UCSD-AML1 (cell line): Measurements from ENCODE around the gene NOP56.

ENCODE experiments used
- DNase-seq: peaks from one replicate; lab custom pipeline; 2025; ENCODE audit not compliant: unreplicated experiment; lab: John Stamatoyannopoulos, UW

Gene NOP56

GRCh38 chr20:2640899-2641298 lies 11.5 kb upstream of the NOP56 start:
- no peak for DNase-seq

- DNase-seq, result no peak
Measured at GRCh38 chr20:2643708-2644107, 8.7 kb upstream of the NOP56 start.

GRCh38 chr20:2652724-2653555 lies 508 bp downstream of the NOP56 start:
- peak; percentile 72 for DNase-seq

GRCh38 chr20:2653556-2654383 lies 1.3 kb downstream of the NOP56 start:
- no peak for DNase-seq

- no peak for DNase-seq
Measured at GRCh38 chr20:2654384-2654822, 2.0 kb downstream of the NOP56 start.

GRCh38 chr20:2654831-2655230 lies 2.4 kb downstream of the NOP56 start:
- DNase-seq, result no peak

GRCh38 chr20:2655331-2656116 lies 3.1 kb downstream of the NOP56 start:
- no peak for DNase-seq

- DNase-seq, result no peak
Measured at GRCh38 chr20:2656471-2657117, 4.2 kb downstream of the NOP56 start.

- no peak for DNase-seq
Measured at GRCh38 chr20:2657241-2657640, 4.8 kb downstream of the NOP56 start.

- no peak for DNase-seq
Measured at GRCh38 chr20:2657674-2658073, 5.2 kb downstream of the NOP56 start.

- DNase-seq, result no peak
Measured at GRCh38 chr20:2658414-2659354, 6.3 kb downstream of the NOP56 start.

- DNase-seq, result no peak
Measured at GRCh38 chr20:2659547-2659946, 7.1 kb downstream of the NOP56 start.

GRCh38 chr20:2663364-2663886 lies 11.0 kb downstream of the NOP56 start:
- no peak for DNase-seq

GRCh38 chr20:2663887-2664719 lies 11.7 kb downstream of the NOP56 start, which contains the start of gene IDH3B:
Gene IDH3B, minus strand, starts transcription at chr20:2664216. Its CDS starts 28 bp downstream, at chr20:2664188.
- peak; percentile 89 for DNase-seq

- peak; percentile 24 for DNase-seq
Measured at GRCh38 chr20:2671977-2672376, 19.5 kb downstream of the NOP56 start.

GRCh38 chr20:2672446-2672845 lies 20.0 kb downstream of the NOP56 start:
- no peak for DNase-seq

GRCh38 chr20:2673453-2673852 lies 21.0 kb downstream of the NOP56 start:
- no peak for DNase-seq

GRCh38 chr20:2680046-2680445 lies 27.6 kb downstream of the NOP56 start:
- no peak for DNase-seq
